Embryonic facial prominence (tissue), 1 donor: ENCODE results near the gene AGPS.
A peak's percentile ranks its signal among the peaks of the same experiment; 100 is the strongest.
"Not testable (repeated sequence)": the region's sequence is repeated elsewhere in the genome, so short reads cannot be mapped to it uniquely, and the experiment has no call there.

Source experiments
- DNase-seq: peaks from one replicate; pipeline ENCODE4 v3.0.0-alpha.2; 2016; ENCODE audit errors: extremely low spot score

Gene AGPS

DNA sequence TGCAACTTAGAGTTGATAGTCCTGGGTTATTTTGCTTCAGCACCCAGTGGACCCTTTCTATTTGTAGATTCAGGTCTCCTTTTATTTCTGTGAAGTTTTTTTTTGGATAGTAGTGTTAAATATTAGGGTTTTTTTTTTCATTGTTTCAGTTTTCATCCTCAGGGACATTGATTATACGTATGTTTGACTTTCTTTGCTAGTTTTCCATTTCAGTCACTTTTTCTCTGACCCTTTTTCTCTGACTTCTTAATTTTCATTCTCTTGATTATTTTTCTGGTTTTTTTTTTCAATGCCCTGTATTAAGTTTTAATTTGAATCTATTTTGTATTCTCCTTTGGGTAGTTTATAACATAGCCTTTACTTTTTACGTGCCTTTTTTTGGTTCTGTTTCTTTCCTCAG lies 79.4 kb downstream of the AGPS start:
- no peak for DNase-seq

DNA sequence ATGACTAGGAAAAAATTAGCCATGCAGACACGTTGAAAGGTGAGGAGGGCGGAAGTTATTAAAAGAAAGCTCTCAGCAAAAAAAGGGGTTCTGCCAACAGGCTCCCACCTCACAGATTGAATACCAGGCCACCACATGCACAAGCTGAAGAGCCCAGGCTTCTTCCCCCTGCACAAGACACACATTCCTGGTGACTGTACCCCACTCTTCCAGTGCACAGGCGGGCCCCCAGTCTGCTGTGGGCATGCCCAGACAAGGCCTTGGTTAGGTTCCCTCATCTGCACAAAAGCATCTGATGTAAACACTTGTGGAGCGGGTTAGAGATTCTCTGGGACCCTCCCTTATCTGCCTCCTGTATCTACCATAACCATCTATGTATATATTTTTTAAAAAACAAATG lies 81.7 kb downstream of the AGPS start:
- DNase-seq: no peak

DNA sequence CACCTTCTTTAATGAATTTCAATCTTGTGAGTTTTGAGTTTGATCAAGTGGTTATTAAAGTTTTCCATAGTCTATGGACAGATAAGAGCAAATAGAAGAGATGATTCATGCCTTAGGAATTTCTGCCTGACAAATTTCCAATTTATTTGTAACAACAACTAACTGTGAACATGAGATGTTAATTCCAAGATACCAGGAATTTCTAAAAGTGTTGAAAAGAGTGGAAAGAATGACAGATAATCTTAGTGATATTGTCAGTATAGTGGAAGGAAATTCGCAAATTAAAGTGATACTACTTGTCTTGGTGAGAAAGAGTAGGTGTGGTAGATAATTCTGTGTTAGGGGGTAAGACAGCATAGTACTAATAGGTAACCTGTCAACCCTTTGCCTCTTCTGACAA lies 82.4 kb downstream of the AGPS start:
- no peak for DNase-seq

DNA sequence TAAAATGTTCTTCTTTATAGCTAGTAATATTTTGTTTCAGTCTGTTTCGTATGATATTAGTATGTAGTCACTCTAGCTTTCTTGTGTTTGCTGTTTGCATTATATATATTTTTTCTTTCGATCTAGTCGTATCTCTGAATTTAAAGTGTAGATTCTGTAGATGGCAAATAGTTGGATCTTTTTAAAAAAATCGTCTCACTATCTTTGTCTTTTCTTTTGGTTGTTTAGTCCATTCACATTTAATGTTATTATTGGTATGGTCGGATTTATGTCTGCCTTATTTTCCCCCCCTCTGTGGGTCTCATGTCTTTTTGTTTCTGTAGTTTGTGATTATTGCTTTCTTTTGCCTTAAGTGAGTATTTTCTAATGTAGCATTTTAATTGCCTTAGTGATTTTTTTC lies 84.3 kb downstream of the AGPS start:
- no peak for DNase-seq

DNA sequence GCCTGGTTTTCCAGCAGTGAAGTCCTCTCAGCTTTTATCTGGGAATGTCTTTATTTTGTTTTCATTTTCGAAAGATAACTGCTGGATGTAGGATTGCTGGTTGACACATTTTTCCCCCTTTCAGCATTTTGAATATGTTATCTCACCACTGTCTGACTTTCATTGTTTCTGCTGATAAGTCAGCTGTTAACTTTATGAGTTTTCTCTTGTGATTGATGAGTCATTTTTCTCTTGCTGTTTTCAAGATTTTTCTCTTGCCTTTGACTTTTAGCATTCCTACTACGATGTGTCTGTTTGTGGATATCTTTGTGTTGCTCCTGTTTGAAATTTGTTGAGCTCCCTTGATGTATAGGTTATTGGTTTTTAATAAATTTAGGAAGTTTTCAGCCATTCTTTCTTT lies 85.5 kb downstream of the AGPS start:
- no peak for DNase-seq

DNA sequence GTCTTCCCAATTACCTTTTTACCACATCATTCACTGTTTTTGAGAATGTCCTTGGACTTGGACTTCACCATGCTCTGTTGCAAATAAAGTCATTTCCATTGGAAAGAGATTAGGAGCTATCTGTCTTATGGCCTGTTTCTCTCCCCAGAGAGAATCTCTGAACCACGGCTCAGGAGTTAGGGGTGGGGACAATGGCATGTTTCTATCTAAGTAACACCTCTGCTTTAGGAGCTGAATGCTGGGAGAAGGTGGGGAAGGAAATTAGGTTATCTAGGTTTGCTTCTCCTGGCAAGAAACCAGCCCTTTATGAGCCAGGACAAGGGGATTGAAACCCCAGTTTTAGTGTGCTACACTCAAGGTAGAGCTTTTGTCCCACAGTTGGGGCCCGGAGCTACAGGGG lies 86.3 kb downstream of the AGPS start:
- DNase-seq: no peak

DNA sequence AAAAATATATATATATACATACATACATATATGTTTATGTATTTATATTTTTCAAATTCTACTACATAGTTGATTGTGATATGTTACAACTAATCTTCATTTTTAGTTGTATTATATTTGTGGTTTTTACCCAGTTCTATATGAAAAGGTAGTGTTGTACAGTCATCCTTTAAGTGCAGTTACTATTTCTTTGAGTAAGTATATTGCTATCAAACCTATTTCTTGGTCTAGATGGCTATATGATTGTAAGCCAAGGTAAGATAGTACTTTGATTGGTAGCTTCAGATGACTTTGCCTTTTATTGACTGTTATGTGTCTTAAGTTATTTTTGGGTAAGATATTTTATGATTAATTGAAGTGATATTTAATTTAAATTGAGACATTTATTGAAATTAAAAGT lies 89.6 kb downstream of the AGPS start:
- no peak for DNase-seq

DNA sequence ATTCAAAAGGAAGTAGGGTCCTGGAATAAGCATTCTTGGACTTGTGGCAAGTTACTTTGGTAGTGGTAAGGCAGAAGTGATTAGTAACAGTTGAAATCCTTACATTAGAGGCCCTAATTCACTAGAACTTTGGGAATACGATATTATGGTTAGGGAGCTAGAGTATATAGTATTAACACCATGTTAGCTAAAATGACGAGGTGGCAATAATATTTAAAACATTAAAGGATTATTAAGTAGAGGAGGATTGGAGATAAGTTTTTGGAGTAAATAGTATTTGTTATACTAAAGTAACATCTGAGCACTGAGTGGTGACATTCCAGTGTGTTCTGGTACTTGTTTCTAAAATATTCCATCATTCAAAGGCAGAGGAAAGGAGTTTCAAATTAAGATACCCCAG lies 91.0 kb downstream of the AGPS start:
- no peak for DNase-seq

DNA sequence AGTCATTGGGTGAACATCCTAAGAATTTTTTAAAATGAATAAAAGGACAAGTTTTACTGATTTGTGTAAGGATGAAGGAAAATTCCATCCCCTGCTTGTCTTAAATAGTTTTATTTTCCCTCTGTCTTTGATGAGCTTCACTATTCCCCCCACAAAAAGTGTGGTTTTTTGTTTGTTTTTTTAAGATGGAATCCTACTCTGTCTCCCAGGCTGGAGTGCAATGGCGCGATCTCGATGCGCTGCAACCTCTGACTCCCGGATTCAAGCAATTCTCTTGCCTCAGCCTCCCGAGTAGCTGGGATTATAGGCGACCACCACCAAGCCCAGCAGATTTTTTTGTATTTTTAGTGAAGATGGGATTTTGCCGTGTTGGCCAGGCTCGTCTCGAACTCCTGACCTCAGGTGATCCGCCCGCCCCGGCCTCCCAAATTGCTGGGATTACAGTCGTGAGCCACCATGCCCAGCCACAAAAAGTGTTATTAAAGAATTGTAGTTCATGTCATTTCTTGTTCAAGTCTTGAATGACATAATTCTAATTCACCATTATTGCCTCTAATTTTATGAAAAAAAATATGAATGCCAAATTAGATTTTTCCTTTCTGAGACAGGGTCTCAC lies 91.7 kb downstream of the AGPS start:
- DNase-seq: no peak

DNA sequence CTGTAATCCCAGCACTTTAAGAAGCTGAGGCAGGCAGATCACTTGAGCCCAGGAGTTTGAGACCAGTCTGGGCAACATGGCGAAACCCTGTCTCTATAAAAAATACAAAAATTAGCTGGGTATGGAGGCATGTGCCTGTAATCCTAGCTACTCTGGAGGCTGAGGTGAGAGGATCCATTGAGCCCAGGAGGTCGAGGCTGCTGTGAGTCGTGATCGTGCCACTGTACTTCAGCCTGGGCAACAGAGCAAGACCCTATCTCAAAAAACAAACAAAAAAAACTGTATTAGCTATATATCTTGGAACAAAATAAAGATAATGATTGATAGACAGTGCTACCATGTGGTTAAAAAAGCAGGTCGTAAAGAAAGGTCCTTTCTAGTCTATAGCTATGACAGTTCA lies 93.1 kb downstream of the AGPS start:
- not testable (repeated sequence) for DNase-seq

DNA sequence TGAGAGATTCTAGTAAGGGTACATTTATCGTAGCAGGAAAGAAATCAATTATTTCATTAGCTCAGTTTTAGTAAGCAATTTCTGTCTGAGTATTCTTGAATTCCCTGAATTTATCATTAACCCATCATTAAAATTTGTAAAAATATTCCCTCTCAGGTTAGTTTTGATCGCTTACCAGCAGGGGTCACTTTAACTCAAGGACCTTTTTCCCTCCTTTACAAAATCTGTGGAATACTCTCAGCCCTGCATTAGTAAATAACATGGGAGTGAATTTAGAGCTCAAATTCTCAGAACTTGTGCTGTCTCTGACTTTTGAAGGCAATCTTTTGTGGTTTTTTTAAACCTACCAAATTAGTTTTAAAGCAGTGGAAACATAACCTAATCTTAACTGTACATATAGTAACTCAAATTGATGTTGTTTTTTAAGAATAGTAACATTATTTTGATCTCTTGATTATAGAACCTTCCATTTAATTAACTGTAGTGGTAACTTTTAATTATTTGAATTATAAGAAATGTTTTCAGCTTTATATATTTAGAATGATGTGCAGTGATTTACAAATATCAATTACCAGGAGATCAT lies 97.2 kb downstream of the AGPS start:
- DNase-seq: peak; percentile 14

DNA sequence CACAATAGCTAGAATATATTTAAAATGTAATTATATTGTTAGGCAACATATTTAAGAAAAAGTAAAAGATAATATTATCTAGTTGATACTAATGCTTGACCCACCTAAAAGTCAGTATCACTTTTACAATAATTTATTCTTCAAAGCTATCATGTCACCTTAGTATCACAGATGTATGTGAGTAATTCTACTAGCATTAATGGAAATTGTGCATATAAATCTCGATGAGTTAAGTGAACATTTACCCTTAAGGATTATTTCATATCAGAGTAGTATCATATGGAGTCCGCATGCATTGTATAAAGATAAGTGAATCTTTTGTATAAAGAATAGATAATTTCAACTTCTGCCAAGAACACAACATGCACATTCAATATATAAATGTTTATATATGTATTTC lies 103.4 kb downstream of the AGPS start:
- DNase-seq: no peak

DNA sequence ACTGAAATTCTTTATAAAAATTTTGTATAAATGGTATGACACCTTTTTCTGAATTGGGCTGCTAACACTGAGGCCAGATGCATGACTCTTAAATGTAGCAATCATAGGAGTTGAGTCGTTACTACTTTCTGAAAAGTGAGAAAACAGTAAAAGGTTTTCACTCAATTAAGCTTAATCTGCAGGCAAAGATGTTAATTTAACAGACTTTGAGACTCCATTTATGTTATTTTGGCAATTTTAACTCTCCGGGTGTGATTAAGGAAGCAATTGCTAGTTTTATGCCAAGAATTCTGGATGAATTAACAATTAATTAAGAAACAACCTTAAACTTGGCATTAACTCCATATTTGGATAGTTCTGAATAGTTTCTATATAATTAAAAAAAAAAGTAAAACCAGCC lies 104.3 kb downstream of the AGPS start:
- DNase-seq: no peak

DNA sequence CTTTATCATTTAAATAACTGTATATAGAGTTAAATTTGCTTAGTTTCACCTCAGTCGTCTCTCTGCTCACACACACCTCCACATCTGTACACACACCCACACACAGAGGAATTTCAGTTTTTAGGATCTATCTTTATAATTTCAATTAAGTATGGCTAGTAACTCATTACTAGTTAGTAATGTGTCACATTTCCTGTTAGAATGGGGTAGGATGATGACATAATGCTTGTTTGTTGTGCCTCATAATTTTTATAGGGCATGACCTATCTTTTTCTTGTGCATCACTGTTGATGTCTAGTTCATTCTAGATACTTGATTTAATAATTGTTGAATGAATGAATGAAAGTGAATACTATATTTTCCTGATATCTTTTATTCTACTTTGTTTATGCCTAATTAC lies 108.6 kb downstream of the AGPS start:
- no peak for DNase-seq

DNA sequence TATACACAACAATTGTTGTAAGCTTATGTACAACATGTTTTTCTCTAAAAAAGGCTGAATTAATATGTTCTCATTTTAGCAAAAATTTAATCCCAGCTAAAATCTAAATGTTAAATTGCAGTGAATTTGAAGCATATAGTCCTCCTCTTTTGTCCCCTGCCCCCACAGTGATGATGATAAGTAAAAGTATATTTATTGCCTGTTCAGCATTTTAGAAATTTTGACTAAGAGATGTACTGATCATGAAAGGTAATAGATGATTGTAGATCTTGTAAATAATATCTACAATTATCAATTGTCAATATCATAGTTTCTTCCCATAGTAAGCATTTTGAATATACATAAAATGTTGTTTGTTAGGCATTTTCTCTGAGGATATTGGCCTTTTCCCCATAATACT lies 113.9 kb downstream of the AGPS start:
- no peak for DNase-seq

DNA sequence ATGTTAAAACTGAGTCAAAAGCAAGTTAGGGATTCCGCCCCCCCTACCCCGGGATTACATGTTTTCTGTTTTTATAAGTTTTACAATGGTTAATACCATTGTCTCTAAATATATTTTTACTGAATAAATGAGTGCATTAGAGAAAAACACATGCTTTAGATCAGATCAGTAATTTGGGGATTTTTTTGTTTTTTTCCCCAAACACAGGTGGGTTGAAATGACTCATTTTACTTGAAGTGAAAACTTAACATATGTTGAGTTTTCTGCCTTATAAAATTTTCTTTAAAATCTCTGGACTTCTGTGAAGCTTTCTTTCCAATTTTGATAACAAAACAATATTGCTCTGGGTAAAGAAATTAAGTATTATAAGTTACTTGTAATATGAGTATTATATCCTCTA lies 114.4 kb downstream of the AGPS start:
- no peak for DNase-seq

DNA sequence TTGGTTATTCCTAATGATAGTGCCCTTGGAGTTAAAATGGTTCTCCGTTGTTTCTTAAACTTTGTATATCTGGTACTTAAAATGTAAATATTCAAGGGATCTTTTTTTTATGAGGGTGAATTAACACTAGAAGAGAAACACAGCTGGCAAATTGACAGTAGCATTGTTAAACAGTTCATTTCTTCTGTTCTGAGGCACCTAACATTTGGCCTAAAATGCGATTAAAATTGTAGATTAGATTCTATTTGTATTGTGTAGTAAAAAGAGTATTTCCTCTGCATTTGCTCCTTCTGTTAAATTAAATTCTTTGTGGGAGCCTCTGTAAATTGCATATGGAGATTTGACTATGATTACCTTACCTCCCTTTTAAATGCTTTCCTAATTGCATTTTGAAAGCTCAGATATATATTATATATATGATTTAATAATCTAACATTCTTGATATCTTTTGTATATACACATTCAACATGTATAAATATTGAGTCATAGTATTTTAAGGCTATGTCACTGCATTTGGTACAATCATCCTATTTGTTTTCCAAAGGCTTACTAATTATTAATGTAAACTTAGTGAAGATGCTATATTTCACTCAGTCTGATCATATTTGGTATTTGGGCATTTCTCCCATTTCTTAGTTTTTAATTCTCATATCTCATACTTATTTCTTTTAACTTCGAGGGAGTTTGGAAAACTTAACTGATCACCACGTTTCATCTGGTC lies 124.4 kb downstream of the AGPS start:
- DNase-seq: no peak

DNA sequence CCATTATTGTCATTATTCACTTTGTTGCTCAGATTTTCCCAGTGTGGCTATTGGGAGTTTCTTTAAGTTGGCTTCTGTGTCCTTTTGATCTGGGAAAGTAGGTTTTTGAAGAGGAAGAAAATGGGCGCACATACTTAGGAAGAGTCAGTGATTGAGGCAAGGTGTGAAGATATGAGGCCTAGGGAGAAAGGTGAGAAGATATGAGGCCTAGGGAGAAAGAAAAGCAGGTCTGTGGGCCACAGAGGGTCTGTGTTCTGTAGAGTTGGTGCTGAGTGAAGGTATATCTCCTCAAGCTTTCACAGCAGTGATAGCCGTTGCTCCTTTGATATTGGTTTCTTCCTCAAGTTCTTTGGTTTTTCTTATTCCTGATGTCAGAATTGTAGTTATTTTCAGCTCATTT lies 126.2 kb downstream of the AGPS start:
- no peak for DNase-seq

DNA sequence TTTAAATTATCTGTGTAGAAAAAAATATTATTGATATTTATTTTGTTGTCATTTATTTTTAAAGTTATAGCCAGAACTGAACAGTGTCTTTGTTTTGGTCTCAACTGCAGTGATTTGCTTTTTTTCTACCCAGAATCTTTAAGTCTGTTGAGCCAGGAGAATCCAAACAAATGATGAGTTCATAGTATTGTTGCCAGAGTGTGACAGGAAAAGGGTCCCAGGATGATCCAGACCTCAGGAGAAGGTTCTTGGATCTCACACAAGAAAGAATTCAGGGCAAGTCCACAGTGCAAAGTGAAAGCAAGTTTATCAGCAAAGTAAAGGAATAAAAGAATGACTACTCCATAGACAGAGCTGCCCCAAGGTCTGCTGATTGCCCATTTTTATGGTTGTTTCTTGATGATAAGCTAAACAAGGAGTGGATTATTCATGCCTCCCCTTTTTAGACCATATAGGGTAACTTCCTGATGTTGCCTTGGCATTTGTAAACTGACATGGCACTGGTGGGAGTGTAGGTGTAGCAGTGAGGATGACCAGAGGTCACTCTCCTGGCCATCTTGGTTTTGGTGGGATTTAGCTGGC lies 127.1 kb downstream of the AGPS start:
- DNase-seq: no peak

DNA sequence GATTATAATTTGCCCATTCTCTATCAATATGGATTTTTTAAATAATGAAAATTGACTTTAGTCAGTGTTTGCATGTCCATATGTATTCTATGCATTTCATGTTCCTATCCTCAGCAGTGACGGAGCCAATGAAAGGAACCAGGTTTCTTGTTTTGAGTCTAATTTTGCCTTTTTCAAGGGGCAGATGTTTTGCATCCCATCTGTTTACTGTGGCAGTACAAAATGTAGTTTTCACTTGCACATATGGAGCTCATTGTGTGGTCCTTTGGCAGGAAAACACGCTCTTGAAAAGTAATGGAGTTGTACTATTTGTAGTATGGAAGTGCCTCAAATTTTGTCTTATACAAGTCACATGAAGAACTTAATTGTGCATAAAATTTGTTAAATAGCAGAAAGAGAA lies 127.8 kb downstream of the AGPS start:
- peak; percentile 12 for DNase-seq

DNA sequence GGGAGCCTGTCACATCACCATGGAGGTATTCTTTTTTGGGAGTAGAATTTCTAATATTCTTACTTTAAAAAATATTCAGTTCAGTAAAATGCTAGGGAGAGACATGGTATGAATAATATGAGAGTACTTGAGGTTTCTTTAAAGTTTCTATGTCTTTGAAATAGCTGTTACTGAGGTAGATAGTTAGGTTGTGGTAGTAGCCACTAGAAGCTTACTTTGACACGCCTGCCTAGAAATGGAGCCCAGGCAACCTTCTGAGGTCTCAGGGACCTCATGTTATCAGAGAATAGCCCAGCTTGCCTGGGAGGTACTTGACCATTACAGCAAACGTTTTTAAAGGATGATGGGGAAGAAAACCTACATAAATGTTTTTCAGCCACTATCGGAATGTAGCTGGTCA lies 131.2 kb downstream of the AGPS start:
- DNase-seq: no peak

DNA sequence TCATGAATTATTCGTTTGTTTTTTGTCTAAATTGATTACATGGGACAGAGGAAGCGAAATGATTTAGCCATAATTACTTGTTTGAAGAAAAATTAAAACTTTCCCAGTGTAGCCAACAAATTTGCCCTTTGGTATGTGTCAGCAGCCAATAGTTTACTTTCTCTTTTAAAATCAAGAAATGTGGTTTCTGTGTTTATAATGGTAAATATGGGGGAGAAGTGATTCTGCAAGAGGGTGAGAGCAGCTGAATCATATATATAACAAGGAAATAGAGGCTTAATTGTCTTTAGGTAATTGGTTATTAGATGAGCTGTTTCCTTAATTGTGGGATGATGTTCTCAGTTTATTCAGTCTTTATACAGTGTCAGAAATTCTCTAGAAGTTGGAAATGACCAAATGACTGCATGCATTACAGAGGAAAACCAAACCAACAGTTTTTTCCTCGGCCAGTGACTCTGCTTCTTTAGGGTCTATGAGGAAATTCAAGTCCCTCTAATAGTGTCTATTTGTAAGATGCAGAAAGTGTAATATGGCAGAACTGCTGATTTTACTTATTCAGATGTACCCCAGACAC lies 132.9 kb downstream of the AGPS start:
- no peak for DNase-seq
